Measurements from ENCODE around the gene MFSD2B. TPM values are rescaled to one million over a fixed set of nuclear protein-coding genes. Genes with fewer than 3 reads are reported as not detected.
"Not testable (repeated sequence)": the region's sequence is repeated elsewhere in the genome, so short reads cannot be mapped to it uniquely, and the experiment has no call there.

Gene MFSD2B
- total and polyA plus RNA-seq, 2 donors (not counting 1 experiment from before 2014, with no cell fraction given): not detected

- Histone ChIP-seq H3K4me1 (ENCODE audit: control insufficient read depth in 2 of 2, insufficient read depth in 2 of 2, low read length in 2 of 2) (peaks cover 13 to 15% of the 10 kb centered on the region in 2 donors), H3K4me3 (ENCODE audit: control extremely low read depth in 1 of 5, extremely low read depth in 1 of 5, insufficient read depth in 1 of 5, low read depth in 2 of 5, low read length in 4 of 5) (no peak overlapping the region), H3K4me2 (replicated peaks; ENCODE audit: low read depth, low read length, poor library complexity, severe bottlenecking) (no peak overlapping the region), H3K36me3 (replicated peaks in 1 of 2; ENCODE audit: control extremely low read depth in 1 of 2, control insufficient read depth in 1 of 2, extremely low read depth in 1 of 2, insufficient read depth in 2 of 2, low read length in 1 of 2) (no peaks in the 10 kb centered on the region), H3K27ac (ENCODE audit: low read length in 2 of 2) (no peak overlapping the region), H4K20me1 (ENCODE audit: control insufficient read depth, insufficient read depth, low read length, poor library complexity, severe bottlenecking) (no peaks in the 10 kb centered on the region), H2AFZ (ENCODE audit: insufficient read depth, low read depth, low read length, poor library complexity, severe bottlenecking) (no peak overlapping the region), H3K79me2 (ENCODE audit: control insufficient read depth, insufficient read depth, low read length) (no peaks in the 10 kb centered on the region), H3K9me3 (ENCODE audit: control extremely low read depth in 1 of 3, control insufficient read depth in 2 of 3, insufficient read depth in 1 of 3, low read length in 2 of 3) (peaks cover 0 to 10% (median 0%) of the 10 kb centered on the region in 3 donors), H3K27me3 (replicated peaks in 1 of 4; ENCODE audit: control extremely low read depth in 1 of 4, control insufficient read depth in 3 of 4, insufficient read depth in 4 of 4, low read length in 3 of 4) (peaks cover 0 to 34% (median 15%) of the 10 kb centered on the region in 4 experiments), H3K9ac (ENCODE audit: low read length) (no peak overlapping the region)
- no peak for ATAC-seq (ENCODE audit: low read depth)
- ChIA-PET CTCF (interaction anchor here (3.7 kb wide), 1 partner anchor 86 kb away, joined by 12 read pairs; the partner anchor contains the start of gene ATAD2B), POLR2A (no interaction called here)
- no peak overlapping the region for H3K4me3 Mint-ChIP-seq
- H3K27ac Mint-ChIP-seq: no peak overlapping the region
- intact Hi-C loops (cut with micrococcal nuclease): no loop called here
- no peaks in the 10 kb centered on the region for H3K9me3 Mint-ChIP-seq (ENCODE audit: insufficient read depth)
- 81% methylated on average over 7 of the region's 9 CpGs for WGBS (ENCODE audit: insufficient coverage)
- DNase-seq: no peak
- H3K4me1 Mint-ChIP-seq: peaks cover 7% of the 10 kb centered on the region
- TF ChIP-seq EZH2 (IDR thresholded peaks at IDR 0.05; ENCODE audit: borderline replicate concordance, insufficient read depth, low read depth, low read length, poor library complexity, severe bottlenecking) (no peak), CTCF (IDR thresholded peaks at IDR 0.05) (no peak)
- H3K27me3 Mint-ChIP-seq: peaks cover 29% of the 10 kb centered on the region
Observed at GRCh38 chr2:24012521-24013188, 2.8 kb downstream of the MFSD2B start.

GRCh38 chr2:24014902-24015301 is 5.0 kb downstream of the MFSD2B start:
- H3K4me2 ChIP-seq (replicated peaks; ENCODE audit: low read depth, low read length, poor library complexity, severe bottlenecking); H2AFZ ChIP-seq (ENCODE audit: insufficient read depth, low read depth, low read length, poor library complexity, severe bottlenecking); H3K4me1 Mint-ChIP-seq; ATAC-seq (ENCODE audit: low read depth); H3K36me3 ChIP-seq (replicated peaks in 1 of 2; ENCODE audit: control extremely low read depth in 1 of 2, control insufficient read depth in 1 of 2, extremely low read depth in 1 of 2, insufficient read depth in 2 of 2, low read length in 1 of 2); H3K9ac ChIP-seq (ENCODE audit: low read length); H4K20me1 ChIP-seq (ENCODE audit: control insufficient read depth, insufficient read depth, low read length, poor library complexity, severe bottlenecking); H3K27ac ChIP-seq (ENCODE audit: low read length in 2 of 2); H3K4me3 ChIP-seq (ENCODE audit: control extremely low read depth in 1 of 5, extremely low read depth in 1 of 5, insufficient read depth in 1 of 5, low read depth in 2 of 5, low read length in 4 of 5); POLR2A ChIA-PET; H3K9me3 Mint-ChIP-seq (ENCODE audit: insufficient read depth); H3K9me3 ChIP-seq (ENCODE audit: control extremely low read depth in 1 of 3, control insufficient read depth in 2 of 3, insufficient read depth in 1 of 3, low read length in 2 of 3); H3K27ac Mint-ChIP-seq; intact Hi-C loops (cut with micrococcal nuclease); H3K4me1 ChIP-seq (ENCODE audit: control insufficient read depth in 2 of 2, insufficient read depth in 2 of 2, low read length in 2 of 2); DNase-seq; H3K79me2 ChIP-seq (ENCODE audit: control insufficient read depth, insufficient read depth, low read length); H3K4me3 Mint-ChIP-seq: not testable (repeated sequence)
- CTCF ChIA-PET: interaction anchor here (1.1 kb wide), 1 partner anchor 20 kb away, joined by 3 read pairs; no protein-coding TSS in a partner anchor
- peaks cover 24% of the 10 kb centered on the region for H3K27me3 Mint-ChIP-seq
- peaks cover 0 to 22% (median 5%) of the 10 kb centered on the region in 4 experiments for H3K27me3 ChIP-seq (replicated peaks in 1 of 4; ENCODE audit: control extremely low read depth in 1 of 4, control insufficient read depth in 3 of 4, insufficient read depth in 4 of 4, low read length in 3 of 4)
- WGBS (ENCODE audit: insufficient coverage): 92% methylated on average over 2 of the region's 6 CpGs

Measured in B cell (primary cell).